HL-60 (cell line): ENCODE results near the gene SPON1.

Source experiments
- DNase-seq, 2 experiments: peaks; one replicate each; pipeline ENCODE4 v3.0.0-alpha.2; 2010 to 2020; ENCODE audit warnings: low read depth in 1 of 2, low spot score in 1 of 2
- H3K27ac ChIP-seq: fragments of 250-450 bp; sonication (Bioruptor Pico); replicated peaks from 2 replicates; pipeline ENCODE4 v1.5.1; 2020; ENCODE audit warnings: mild to moderate bottlenecking, moderate library complexity
- H3K27me3 ChIP-seq: fragments of 250-450 bp; sonication (Bioruptor Pico); 2 replicates; pipeline ENCODE4 v1.5.1; 2021; ENCODE audit warnings: mild to moderate bottlenecking, moderate library complexity; ENCODE audit not compliant: insufficient read depth, poor library complexity, severe bottlenecking
- H3K4me3 ChIP-seq: replicated peaks from 2 replicates; pipeline ENCODE4 v1.5.1; 2011; ENCODE audit warnings: mild to moderate bottlenecking, control low read depth, low read length; ENCODE audit not compliant: insufficient read depth
- GABPA ChIP-seq: IDR thresholded peaks from 2 replicates; pipeline ENCODE4 v1.6.1; 2012; ENCODE audit warnings: low read depth
- POLR2AphosphoS5 ChIP-seq: IDR thresholded peaks from 2 replicates; pipeline ENCODE4 v1.6.1; 2012; ENCODE audit warnings: low read depth
- SPI1 ChIP-seq: IDR thresholded peaks from 2 replicates; pipeline ENCODE4 v1.6.1; 2012; ENCODE audit warnings: low read depth, mild to moderate bottlenecking, borderline replicate concordance
- TF ChIP-seq, protein P1 (sequence below): IDR thresholded peaks from 2 replicates; pipeline ENCODE4 v1.6.1; 2012; ENCODE audit warnings: low read depth; ENCODE audit not compliant: insufficient replicate concordance
- TF ChIP-seq, protein P2 (sequence below): IDR thresholded peaks from one replicate; pipeline ENCODE4 v1.5.1; 2011; ENCODE audit warnings: low read length, control low read depth, inconsistent platforms; ENCODE audit not compliant: insufficient read depth

SPON1 gene

GRCh38 chr11:14022821-14023220 lies 60.3 kb downstream of the SPON1 start:
- H3K27me3 ChIP-seq = peaks cover 3% of the 10 kb centered on the region
- DNase-seq = no peak
- H3K27ac ChIP-seq = no peak overlapping the region
- TF ChIP-seq, protein P1, sequence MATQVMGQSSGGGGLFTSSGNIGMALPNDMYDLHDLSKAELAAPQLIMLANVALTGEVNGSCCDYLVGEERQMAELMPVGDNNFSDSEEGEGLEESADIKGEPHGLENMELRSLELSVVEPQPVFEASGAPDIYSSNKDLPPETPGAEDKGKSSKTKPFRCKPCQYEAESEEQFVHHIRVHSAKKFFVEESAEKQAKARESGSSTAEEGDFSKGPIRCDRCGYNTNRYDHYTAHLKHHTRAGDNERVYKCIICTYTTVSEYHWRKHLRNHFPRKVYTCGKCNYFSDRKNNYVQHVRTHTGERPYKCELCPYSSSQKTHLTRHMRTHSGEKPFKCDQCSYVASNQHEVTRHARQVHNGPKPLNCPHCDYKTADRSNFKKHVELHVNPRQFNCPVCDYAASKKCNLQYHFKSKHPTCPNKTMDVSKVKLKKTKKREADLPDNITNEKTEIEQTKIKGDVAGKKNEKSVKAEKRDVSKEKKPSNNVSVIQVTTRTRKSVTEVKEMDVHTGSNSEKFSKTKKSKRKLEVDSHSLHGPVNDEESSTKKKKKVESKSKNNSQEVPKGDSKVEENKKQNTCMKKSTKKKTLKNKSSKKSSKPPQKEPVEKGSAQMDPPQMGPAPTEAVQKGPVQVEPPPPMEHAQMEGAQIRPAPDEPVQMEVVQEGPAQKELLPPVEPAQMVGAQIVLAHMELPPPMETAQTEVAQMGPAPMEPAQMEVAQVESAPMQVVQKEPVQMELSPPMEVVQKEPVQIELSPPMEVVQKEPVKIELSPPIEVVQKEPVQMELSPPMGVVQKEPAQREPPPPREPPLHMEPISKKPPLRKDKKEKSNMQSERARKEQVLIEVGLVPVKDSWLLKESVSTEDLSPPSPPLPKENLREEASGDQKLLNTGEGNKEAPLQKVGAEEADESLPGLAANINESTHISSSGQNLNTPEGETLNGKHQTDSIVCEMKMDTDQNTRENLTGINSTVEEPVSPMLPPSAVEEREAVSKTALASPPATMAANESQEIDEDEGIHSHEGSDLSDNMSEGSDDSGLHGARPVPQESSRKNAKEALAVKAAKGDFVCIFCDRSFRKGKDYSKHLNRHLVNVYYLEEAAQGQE = no peak
- no peak for TF ChIP-seq POLR2AphosphoS5
- TF ChIP-seq SPI1 = no peak
- no peak for TF ChIP-seq GABPA
- TF ChIP-seq, protein P2, sequence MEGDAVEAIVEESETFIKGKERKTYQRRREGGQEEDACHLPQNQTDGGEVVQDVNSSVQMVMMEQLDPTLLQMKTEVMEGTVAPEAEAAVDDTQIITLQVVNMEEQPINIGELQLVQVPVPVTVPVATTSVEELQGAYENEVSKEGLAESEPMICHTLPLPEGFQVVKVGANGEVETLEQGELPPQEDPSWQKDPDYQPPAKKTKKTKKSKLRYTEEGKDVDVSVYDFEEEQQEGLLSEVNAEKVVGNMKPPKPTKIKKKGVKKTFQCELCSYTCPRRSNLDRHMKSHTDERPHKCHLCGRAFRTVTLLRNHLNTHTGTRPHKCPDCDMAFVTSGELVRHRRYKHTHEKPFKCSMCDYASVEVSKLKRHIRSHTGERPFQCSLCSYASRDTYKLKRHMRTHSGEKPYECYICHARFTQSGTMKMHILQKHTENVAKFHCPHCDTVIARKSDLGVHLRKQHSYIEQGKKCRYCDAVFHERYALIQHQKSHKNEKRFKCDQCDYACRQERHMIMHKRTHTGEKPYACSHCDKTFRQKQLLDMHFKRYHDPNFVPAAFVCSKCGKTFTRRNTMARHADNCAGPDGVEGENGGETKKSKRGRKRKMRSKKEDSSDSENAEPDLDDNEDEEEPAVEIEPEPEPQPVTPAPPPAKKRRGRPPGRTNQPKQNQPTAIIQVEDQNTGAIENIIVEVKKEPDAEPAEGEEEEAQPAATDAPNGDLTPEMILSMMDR = no peak
- no peak overlapping the region for H3K4me3 ChIP-seq

DNA sequence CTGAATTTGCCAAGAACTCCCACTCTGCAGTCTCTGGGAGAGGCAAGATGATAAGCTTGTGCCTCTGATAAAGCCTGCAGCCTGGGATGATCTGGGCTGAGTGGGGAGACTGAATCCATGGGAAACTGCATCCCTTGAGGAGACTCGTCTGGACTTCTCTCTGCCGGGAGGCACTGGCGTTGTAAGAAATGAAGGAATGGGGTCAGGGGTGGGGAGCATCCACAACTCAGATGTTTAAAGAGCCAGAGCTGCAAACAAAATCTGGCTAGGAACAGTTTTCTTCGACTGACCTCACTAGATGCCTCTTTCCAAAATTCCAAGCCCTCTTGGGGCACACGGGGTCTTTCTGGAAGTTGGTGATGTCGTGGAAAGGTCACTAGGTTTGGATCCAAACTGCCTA lies 64.4 kb downstream of the SPON1 start:
- H3K4me3 ChIP-seq = no peak overlapping the region
- TF ChIP-seq SPI1 (no peak), POLR2AphosphoS5 (no peak), GABPA (no peak)
- TF ChIP-seq, protein P2 = no peak
- TF ChIP-seq, protein P1 = no peak
- H3K27ac ChIP-seq = no peak overlapping the region
- DNase-seq = no peak
- peaks cover 3% of the 10 kb centered on the region for H3K27me3 ChIP-seq

DNA sequence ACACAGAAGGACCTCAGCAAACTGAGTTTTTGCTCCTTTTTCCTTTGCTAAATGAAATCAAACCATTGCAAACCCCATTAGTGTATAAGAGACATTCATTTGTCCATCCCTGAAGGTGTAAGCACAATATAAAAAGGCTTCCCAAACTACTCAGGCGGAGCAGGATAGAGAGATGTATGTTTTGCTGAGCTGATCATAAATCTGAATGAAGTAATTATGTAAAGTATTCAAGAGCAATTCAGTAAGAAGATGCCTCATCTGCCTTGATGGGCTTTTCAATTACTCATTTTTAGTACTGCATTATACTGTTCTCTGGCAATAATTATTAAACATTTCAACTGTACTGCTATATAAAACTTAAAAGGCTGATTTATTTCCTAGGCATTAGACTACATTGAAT lies 65.0 kb downstream of the SPON1 start:
- TF ChIP-seq, protein P2 = no peak
- TF ChIP-seq, protein P1 = no peak
- TF ChIP-seq POLR2AphosphoS5 (no peak), SPI1 (no peak), GABPA (no peak)
- Histone ChIP-seq H3K4me3 (no peak overlapping the region), H3K27ac (no peak overlapping the region), H3K27me3 (peaks cover 3% of the 10 kb centered on the region)
- no peak for DNase-seq
